ENCODE results near the gene SLC19A1.
A peak's percentile ranks its signal among the peaks of the same experiment; 100 is the strongest.

SLC19A1 gene

GRCh38 chr21:45488931-45489721 lies 53.1 kb downstream of the SLC19A1 start:
- DNase-seq, result no peak

GRCh38 chr21:45487891-45488600 lies 54.2 kb downstream of the SLC19A1 start:
- DNase-seq, result no peak

GRCh38 chr21:45487161-45487806 lies 55.0 kb downstream of the SLC19A1 start:
- DNase-seq, result no peak

GRCh38 chr21:45486443-45487160 lies 55.6 kb downstream of the SLC19A1 start:
- no peak for DNase-seq

GRCh38 chr21:45485686-45486442 lies 56.4 kb downstream of the SLC19A1 start:
- no peak for DNase-seq

- DNase-seq, result no peak
Measured at GRCh38 chr21:45484318-45484717, 57.9 kb downstream of the SLC19A1 start.

GRCh38 chr21:45482899-45483821 lies 59.1 kb downstream of the SLC19A1 start:
- no peak for DNase-seq

GRCh38 chr21:45481977-45482898 lies 60.0 kb downstream of the SLC19A1 start:
- no peak for DNase-seq

- no peak for DNase-seq
Measured at GRCh38 chr21:45481566-45481965, 60.7 kb downstream of the SLC19A1 start.

GRCh38 chr21:45480701-45481500 lies 61.3 kb downstream of the SLC19A1 start:
- DNase-seq, result no peak

GRCh38 chr21:45479691-45480675 lies 62.3 kb downstream of the SLC19A1 start:
- DNase-seq, result no peak

- no peak for DNase-seq
Measured at GRCh38 chr21:45478816-45479669, 63.2 kb downstream of the SLC19A1 start.

- peak; percentile 42 for DNase-seq
Measured at GRCh38 chr21:45478115-45478801, 64.0 kb downstream of the SLC19A1 start.

- no peak for DNase-seq
Measured at GRCh38 chr21:45477176-45478114, 64.8 kb downstream of the SLC19A1 start.

- no peak for DNase-seq
Measured at GRCh38 chr21:45476582-45476981, 65.7 kb downstream of the SLC19A1 start.

Data from NCI-H2107 (cell line).